ENCODE measurements around the gene NUFIP1. TPM values are rescaled to one million over a fixed set of nuclear protein-coding genes. Genes with fewer than 3 reads are reported as not detected.

NUFIP1 gene
- total and polyA plus RNA-seq, 2 of the 8 experiments (the other 6 are each of a cell fraction or from before 2014, with no cell fraction given) = 4.6 to 16.6 TPM

- no peak for TF ChIP-seq CHD7 (IDR thresholded peaks at IDR 0.05; ENCODE audit: insufficient replicate concordance, low read length)
- no peak for TF ChIP-seq CBX5 (IDR thresholded peaks at IDR 0.05; ENCODE audit: low read depth, low read length)
Observed at GRCh38 chr13:44934724-44935123, 54.5 kb downstream of the NUFIP1 start (continued).
